OCI-LY1 (cell line): Measurements from ENCODE around the gene RFNG.

Experiments
- EZH2 ChIP-seq: fragments of 200-600 bp; sonication (generic), shearing (Covaris generic); IDR thresholded peaks from 2 replicates; pipeline ENCODE4 v1.8.0; 2017; ENCODE audit warnings: borderline replicate concordance, mixed run types, mild to moderate bottlenecking, antibody characterized with exemption, low read length, moderate library complexity, mixed read lengths
- TF ChIP-seq, protein P1 (sequence below): fragments of 200-600 bp; sonication (generic), shearing (Covaris generic); IDR thresholded peaks from 2 replicates; pipeline ENCODE4 v1.5.1; 2017; ENCODE audit warnings: mild to moderate bottlenecking, antibody characterized with exemption, low read length, moderate library complexity, mixed read lengths

DNA sequence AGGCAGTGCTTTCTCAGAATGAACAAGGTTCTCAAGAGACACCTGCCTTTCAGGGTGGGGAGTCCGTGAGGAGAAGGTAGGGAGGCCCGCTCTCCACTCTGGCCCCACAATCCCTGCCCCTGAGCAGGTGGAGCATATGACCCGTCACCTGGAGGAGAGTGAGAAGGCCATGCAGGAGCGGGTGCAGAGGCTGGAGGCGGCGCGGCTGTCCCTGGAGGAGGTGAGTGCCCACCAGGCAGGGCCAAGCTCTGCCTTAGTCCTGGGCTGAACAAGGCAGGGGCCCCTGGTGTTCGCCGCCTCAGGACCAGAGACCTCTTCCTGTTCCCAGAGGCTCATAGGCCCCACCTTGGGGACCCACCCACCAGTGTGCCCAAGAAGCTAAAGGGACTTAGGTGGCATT is 22.6 kb downstream of the RFNG start:
- TF ChIP-seq, protein P1, sequence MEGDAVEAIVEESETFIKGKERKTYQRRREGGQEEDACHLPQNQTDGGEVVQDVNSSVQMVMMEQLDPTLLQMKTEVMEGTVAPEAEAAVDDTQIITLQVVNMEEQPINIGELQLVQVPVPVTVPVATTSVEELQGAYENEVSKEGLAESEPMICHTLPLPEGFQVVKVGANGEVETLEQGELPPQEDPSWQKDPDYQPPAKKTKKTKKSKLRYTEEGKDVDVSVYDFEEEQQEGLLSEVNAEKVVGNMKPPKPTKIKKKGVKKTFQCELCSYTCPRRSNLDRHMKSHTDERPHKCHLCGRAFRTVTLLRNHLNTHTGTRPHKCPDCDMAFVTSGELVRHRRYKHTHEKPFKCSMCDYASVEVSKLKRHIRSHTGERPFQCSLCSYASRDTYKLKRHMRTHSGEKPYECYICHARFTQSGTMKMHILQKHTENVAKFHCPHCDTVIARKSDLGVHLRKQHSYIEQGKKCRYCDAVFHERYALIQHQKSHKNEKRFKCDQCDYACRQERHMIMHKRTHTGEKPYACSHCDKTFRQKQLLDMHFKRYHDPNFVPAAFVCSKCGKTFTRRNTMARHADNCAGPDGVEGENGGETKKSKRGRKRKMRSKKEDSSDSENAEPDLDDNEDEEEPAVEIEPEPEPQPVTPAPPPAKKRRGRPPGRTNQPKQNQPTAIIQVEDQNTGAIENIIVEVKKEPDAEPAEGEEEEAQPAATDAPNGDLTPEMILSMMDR: no peak
- no peak for TF ChIP-seq EZH2
